DMS114 treated with DMSO at 0.1 percent for 48 hours (cell line): ENCODE results near the gene HPCA.

Experiments
- DNase-seq: peaks from one replicate; lab custom pipeline; 2025; ENCODE audit not compliant: unreplicated experiment; lab: John Stamatoyannopoulos, UW

The HPCA gene

DNA sequence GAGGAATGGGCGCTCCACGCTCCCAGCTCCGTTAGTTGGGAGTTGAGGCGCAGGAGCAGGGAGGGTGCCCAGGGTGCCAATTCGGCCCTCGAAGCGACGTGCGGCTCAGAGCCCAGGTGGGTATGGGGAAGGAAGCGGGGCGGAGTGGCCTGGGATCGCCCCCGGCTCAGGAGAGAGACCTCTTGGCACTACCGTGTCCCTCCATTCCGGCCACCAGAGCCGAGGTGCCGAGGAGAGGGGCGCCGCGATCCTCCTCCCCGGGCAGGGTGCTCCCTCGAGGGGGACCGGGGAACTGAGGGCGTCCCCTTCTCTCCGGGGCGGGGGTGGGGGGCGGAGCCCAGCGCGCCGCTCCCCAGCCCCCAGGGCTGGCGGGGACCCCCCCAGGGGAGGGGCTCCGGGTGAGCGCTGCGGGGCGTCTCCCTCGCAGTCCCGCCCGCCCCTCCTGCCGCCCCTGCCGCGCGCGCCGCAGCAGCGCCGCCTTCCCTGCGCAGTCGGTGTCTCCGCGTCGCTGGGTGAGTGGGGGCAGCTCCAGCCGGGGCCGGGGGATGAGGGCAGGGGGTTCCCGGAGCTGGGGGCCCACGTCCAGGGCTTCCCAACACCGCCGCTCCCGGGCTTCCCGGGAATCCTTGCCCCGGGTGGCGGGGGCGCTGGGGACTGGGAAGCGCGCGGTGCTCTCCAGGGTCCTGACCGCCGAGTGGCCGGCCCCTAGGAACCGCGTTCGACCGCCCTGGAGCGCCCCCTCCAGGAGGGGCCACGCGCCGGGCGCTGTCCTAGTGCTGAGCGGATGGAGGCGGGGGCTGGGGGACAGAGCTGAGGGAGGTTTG is at the start of gene HPCA:
TSS of gene HPCA (plus strand) at position 488 of the 824 bp plus-strand sequence. CDS start 2,408 bp downstream, outside the sequence.
- DNase-seq, result no peak

GRCh38 chr1:32848354-32849063 is 37.8 kb upstream of the HPCA start:
- DNase-seq, result no peak

DNA sequence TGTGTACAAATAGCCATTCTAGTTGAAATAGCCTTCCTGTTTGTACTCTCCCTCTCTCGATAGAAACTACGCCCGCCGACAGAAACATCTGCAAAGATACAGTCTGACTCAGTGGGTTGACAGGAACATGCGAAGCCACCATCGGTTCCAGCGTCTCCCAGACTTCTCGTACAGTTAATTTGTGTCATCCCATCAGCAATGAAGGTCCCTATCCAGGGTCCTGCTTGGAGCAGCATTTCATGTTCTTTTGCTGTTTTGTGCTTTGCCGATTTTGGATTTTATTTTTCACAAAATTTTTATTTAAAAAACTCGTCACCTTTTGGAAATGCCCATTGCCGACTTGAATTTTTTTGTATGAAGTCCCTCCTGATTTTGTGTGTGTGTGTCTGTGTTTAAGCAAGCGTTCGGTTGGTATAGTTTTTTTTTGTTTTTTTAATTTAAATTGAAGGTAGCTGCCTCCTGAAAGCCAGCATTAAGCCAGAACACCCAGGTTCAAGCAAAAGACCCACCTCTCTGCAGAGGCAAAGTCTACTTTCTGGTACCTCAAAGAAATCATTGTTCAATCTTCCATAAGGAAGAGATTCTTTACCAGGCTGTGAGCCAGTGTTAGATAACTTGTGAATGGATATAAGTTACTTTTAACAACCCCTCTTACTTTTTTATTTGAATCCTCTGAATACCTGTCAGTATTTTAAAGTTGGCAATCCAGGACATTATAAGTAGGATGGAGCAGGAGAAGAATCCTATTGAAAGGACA is 30.3 kb upstream of the HPCA start:
- no peak for DNase-seq

- no peak for DNase-seq
These were observed 28.2 kb upstream of the HPCA start for GRCh38 chr1:32858136-32858535.

DNA sequence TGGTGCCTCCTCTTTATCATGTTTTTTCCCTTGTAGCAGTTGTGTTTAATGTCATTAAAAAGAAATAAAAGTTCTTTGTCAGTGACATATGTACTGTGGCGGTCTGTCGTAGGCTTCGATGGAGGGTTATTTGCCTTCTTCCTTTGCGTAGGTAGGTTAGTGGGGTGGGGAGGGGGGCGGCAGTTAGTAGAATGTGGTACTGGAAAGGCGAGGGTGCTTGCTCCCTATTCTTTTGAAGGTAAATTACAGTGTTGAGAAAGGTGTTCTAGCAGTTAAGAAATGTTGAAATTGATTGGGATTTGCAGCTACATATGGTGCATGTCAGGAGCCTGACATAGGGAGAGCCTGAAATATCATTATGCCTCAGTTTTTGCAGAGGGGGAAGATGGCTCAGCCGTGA is 27.5 kb upstream of the HPCA start:
- no peak for DNase-seq

GRCh38 chr1:32859915-32860314 is 26.4 kb upstream of the HPCA start:
- no peak for DNase-seq

- no peak for DNase-seq
These were observed 25.7 kb upstream of the HPCA start for GRCh38 chr1:32860566-32860965.

DNA sequence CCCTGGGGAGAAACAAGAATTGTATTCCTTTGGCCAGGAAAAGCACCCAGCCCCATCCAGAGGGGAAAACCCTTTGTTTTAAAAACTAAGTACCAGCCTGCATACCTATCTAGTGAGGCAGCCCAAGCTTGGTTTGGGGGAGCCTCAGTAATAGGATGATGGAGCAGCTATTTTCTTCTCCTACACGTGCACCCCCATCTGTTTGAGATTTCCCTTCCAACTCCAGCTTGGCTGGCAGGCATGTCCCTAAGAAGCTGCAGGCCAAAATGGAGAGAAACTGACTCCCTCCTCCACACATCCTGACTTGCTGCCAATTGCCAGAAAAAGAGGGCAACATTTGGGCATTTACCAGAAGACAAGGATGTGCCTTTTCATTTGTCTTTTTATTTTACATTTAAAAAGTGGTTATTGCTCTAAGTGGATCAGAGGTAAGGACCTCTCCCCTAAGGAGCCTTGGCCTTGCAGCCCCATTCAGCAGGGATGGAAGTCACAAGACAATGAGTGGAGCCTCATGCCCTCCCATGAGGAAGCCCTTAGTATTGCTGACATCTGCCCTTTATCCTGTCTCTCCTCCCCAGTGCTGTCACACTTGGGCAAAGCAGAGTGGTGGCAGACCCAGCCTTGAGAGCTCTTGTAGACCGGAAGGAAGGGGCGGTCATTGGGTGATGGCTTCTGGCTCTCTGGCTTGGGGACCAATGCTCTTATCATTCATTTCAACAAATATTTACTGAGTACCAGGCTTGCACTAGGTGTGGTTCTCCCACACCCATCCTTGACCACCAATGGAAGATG is 24.2 kb upstream of the HPCA start:
- no peak for DNase-seq

DNA sequence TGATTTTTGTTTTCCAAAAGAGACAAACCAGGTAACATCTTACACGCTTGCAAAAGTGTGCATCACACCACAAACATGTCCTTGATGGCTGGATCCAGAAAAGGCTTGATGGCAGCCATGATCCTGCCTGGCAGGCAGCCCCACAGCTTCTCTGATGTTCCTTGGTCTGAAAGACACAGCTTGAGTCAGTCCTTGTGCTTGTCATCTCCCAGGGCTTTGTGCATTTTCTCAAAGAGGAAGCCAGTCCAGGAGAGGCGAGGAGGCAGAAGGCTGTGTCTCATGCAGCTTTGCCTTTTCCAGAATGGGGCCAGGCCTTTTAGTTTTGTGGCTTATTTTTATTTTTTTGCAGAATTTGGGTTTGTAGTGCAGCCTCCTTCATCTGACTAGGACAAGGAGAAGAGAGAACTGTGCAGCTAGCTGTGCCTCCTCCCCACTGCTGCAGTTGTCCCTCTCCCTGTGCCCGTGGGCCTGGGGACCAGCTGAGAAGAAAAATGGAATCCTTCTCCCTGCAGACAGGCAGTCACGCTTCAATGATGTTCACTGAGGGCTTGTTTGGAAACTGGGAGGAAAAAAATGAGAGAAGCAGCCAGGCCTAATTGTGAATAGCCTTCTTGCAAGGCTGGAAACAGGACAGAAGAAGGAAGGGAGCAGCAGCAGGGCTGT is 22.9 kb upstream of the HPCA start:
- no peak for DNase-seq

DNA sequence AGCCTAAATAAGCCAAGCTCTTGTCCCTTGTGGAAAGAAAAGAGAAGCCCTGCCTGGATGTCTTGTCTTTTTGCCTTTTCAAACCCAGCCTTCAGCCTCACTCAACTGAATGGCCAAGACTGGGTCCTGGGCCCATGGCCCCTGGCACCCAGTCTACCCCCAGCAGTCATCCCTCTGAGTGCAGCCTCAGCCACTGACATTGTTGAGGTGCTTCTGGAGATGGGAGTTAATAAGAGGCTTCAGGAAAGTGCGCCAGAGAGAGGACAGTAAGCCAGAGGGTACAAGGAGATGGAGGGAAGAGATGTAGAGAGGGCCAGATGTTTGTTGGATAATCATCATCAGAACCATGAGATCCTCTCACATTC is 22.4 kb upstream of the HPCA start:
- DNase-seq, result no peak

- no peak for DNase-seq
These were observed 21.8 kb upstream of the HPCA start for GRCh38 chr1:32864375-32865019.

DNA sequence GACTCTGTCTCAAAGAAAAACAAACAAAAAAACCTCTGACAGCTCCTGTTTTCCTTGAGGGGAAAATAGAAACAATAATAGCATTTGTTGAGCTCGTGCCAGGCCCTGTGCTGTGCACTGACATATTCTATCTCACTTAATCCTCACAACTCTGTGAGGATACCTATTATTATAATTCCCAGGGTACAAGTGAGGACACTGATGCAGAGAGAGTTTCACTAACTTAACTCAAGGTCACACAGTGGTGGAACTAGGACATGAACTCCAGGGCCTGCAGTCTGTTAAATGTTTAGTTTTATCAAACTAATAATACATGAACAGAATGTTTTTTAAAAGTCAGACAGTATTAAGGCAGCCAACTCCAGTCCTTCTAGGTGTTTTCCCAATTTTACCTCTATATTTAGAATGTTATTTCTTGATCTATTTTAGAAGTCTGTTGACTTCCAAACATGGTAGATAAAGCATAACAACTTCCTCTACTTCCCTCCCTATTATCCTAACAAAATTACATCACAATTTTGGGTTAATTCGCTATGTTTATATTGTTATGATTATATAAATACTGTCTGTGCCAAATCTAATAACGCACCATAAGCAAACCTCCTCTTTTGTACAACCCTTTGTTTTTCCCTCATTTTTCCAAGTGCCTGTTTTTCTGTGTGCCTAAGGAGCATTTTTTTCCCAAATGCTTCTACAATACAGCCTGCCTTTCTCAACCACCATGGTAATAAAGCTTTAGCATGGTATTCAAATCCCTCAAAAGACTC is 20.5 kb upstream of the HPCA start:
- no peak for DNase-seq

DNA sequence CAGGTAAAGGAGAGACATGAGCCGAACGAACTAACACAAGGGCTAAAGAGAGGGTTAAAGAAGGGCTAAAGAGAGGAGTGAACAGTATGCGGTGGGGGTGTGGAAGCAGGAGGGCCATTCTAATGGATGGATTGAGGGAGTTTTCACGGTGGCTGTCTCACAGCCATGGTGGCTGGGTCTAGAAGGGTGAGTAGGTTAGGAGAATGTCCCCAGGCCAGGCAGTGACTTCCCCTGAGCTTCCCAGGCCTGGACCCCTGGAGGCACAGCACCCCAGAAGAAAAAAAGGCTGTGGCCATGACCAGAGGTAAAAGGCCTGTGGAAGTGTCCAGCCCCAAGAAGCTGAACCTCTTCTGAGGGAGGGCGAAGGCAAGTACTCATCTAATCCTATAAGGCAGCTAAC is 19.1 kb upstream of the HPCA start:
- DNase-seq, result no peak

DNA sequence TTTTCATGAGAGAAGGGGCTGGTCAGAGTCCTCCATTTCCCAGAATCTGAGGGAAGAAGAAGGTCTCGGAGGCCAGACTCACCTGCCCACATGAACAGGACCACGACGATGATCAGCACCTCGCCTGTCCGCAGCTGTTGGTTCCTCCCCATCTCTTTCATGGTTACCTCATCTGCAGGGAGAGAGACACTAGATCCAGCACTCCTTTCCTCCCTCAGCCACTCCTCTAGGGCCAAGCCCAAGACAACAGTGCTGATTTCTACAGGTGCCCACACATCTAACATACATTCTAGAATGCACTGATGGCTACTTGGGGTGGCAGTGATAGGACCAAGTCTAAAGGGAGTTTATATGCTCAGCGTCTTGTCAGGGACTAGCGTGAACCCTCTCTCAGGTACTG is 18.6 kb upstream of the HPCA start:
- DNase-seq, result no peak

- DNase-seq, result no peak
These were observed 18.2 kb upstream of the HPCA start for GRCh38 chr1:32868085-32868484.

GRCh38 chr1:32868806-32869455 is 17.4 kb upstream of the HPCA start:
- DNase-seq, result no peak

DNA sequence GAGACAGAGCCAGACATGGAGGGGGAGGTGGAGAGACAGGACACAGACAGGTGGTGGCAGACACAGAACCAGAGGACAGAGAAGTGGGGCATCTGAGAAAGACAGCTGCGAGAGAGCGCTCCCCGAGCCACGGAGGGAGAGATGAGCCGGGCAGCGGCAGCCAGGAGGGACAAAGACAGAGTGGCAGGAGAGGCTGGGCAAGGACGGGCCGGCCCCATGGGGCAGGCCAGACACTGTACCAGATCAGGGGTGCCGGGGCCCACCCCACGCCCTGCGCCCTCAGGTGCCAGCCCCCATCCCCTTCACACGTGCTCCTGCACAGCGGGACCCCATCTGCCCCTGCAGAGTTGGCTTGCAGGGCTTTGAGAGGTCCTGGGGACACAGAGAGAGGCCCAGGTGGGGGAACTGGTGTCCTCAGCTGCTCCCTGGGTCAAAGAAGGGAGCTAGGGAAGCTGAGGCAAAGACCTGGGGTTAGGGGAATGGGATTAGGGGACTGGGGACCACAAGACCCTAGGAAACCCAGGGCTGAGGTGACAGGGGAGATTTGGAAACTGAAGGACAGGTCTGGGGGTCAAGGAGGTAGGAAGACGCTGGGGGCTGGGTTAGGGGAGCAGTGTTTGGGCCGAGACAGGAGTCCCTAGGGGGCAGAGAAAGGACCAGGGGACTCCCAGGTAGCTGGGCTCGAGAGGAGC is 16.2 kb upstream of the HPCA start:
- DNase-seq, result no peak
